HG03159 (cell line): ENCODE data around the gene IGFBPL1.
A peak's percentile ranks its signal among the peaks of the same experiment; 100 is the strongest.

Source experiments
- ATAC-seq: cut with Tn5 transposase; IDR thresholded peaks from one replicate; pipeline ENCODE4 v1.9.1; 2021; ENCODE audit warnings: mild to moderate bottlenecking, moderate library complexity; ENCODE audit not compliant: unreplicated experiment

The IGFBPL1 gene

GRCh38 chr9:38423973-38424843 lies at the start of gene IGFBPL1:
TSS of gene IGFBPL1 (minus strand) at chr9:38424454. CDS start at chr9:38424424, 30 bp downstream.
- no peak for ATAC-seq

DNA sequence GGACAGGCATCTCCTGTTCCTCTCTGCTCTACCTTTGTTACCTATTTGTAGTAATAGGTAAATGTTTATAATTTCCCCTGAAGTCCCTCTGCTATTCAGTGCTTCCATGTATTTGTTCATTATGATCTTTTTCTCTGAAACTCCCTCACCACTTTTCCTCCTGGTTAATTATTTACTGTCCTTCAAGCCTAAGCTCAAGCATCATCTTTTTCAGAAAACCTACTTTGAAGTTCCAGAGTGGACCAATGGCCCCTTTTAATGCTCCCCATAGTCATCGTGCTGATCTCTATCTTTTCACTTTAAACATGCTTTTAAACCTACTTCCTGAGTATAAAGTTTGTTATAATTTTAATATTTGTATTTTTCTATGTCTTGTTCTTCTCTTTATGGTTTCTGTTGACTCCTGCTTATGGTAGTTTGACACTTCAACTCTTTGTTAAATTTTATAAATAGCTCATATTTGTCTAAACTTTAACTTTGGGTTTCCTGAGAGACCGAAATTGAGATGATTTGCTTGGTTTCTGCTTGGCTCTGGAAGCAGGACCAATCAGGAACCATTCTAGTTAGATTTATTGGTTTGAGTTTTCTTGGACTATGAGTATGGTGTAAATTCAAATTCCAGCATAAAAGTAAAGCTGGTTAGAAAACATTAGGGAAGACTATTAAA lies 48.5 kb upstream of the IGFBPL1 start:
- peak; percentile 54 for ATAC-seq

- no peak for ATAC-seq
These were observed 43.1 kb upstream of the IGFBPL1 start for GRCh38 chr9:38467404-38467803.

DNA sequence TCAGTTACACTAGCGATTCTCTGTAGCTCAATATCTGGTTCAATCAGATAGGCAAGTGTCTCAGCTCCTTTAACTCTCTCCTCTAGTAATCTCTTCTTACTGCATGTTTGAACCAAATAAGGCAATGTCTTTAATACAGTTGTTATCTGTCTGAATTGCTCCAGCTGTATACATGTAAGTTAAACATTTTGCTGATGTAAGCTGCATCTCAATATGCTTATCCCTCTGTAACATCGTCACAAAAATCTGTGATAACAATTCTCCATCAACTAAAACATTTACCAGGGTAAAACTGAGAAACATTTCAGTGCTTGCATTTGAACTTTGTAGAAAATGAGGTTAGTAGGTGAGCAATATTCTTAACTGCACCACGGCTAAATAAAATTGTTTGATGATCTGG lies 29.6 kb upstream of the IGFBPL1 start:
- no peak for ATAC-seq

DNA sequence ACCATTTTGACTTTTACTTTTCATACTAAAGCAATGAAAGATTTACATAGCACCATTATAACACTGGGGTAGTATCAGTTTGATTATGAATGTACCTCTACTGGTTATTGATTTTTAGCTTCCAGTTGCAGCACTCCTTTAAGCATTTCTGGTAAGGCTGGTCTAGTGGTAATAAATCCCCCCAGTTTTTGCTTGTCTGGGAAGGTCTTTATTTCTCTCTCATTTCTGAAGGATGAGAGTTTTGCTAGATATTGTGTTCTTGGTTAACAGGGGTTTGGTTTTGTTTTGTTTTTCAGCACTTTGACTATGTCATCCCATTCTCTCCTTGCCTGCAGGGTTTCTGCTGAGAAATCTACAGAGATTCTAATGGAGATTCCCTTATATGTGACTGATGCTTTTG lies 26.9 kb upstream of the IGFBPL1 start:
- no peak for ATAC-seq

GRCh38 chr9:38447703-38448102 lies 23.4 kb upstream of the IGFBPL1 start:
- ATAC-seq, result no peak

DNA sequence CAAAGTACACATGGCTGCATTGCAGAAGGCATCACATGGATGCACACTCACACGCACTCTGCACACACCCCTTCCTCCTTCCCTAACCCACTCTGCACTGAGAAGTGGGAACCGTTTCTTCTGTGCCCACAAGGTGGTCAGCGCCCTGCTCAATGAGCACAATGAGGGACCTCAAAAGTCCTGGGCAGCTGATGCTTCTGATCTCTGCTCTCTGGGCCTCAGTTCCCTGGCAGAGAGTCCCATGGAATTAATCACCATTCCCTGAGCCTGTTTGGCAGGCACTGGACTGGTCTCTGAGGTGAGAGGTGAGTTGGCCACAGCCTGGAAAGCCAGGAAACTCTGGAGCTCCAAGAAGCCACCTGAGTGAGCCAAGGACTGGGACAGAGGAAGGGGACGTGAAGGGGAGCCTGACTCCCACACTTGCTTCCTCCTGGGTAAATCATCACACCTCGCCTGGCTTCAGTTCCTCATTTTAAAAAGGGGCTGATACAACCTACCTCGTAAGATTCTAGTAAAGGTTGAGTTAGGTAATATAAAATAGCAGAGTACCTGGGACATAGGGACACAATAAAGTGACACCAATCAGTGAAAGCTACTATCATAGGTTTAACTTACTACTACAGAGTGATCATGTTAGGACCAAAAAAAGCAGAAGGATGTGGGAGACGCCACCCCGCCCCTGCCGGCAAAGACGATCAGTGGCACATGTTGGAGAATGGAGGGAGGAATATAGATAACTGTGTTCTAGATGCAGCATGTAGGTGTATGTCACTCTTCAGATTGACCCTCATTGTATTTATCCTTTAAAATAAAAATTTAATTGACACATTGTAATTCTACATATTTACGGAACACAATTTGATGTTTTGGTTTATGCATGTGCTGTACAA lies 21.1 kb upstream of the IGFBPL1 start:
- peak; percentile 94 for ATAC-seq

DNA sequence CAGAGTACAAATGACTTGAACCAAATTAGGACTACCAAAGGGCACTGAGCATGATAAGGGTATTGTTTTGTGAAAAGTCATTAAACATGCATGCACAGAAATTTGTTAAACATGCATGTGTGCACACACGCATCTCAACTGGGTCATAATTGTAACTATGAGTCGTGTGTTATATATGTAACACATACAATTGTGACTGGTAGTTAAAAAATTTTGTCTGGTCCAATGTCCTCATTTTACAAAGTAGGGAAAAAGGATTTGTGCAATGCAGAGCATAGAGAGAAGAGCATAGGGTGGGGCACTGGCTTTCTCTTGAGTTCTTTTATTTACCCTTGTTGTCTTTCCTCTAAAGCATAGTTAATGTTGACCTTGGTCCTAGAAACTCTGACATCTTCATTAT lies 19.3 kb upstream of the IGFBPL1 start:
- no peak for ATAC-seq

DNA sequence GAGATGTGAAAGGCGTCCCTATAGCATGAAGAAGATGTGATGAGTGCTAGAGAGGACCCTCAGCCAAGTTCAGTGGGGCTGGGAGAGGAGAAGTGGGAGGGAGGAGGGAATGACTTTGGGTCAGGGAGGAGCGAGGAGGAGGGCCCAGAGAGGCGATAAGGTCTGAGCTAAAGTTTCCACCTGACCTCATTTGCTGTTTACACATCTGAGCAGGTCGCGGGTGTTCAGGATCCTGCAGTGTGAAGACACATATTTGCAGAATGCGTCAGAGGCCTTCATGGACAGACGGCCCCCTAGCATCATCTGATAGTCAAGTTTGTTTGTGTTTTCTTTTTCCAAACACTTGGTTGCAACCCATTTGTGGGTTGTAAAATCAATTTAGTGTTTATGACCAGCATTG lies 18.9 kb upstream of the IGFBPL1 start:
- no peak for ATAC-seq

GRCh38 chr9:38442473-38443096 lies 18.3 kb upstream of the IGFBPL1 start:
- no peak for ATAC-seq

GRCh38 chr9:38441347-38442085 lies 17.3 kb upstream of the IGFBPL1 start:
- ATAC-seq, result no peak

- no peak for ATAC-seq
These were observed 16.3 kb upstream of the IGFBPL1 start for GRCh38 chr9:38440516-38440915.

DNA sequence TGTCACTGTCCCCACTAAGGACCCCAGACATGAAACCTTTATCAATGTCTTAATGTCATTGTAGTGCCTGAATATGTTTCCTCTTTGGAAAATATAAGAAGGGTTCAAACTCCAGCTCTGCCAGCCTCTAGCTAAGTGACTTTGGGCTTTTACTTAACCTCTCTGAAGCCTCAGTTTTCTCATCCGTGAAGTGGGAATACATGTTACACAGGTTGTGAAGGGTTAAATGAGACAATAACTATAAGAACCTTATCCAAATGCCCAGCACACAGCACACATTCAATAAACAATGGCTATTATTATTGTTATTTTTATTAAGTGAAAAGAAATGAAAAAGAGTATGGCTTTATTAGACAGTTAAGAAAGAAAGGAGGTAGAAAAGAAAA lies 15.7 kb upstream of the IGFBPL1 start:
- ATAC-seq, result no peak

DNA sequence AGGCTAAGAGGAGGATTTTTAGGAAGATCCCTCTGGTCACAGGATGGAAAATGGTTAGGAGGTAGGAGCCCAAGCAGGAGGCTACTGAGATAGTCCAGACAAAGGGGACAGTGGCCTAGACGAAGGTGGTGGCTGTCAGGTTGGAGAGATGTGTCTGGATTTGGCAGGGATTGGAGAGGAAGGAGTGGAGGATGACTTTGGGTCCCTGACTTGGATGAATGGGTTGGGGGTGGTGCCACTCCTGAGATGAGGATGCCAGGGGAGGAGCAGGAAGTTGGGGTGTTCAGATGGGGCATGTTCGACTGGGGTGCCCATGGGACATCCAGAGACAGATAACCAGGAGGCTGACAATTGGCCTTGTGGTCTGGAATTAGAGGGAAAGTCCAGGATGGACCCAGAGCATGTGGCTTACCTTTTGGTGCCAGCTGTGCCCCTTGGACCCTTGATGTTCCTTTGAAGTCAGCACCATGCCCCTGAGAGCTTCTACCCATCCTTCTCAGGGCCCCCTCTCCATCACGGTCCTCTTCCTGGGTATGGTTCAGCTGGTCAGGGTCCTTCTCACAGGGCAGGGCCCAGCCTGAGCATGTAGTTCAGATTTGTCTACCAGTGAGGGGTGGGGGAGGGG lies 15.1 kb upstream of the IGFBPL1 start:
- ATAC-seq, result no peak

- no peak for ATAC-seq
These were observed 13.1 kb upstream of the IGFBPL1 start for GRCh38 chr9:38437193-38437823.

DNA sequence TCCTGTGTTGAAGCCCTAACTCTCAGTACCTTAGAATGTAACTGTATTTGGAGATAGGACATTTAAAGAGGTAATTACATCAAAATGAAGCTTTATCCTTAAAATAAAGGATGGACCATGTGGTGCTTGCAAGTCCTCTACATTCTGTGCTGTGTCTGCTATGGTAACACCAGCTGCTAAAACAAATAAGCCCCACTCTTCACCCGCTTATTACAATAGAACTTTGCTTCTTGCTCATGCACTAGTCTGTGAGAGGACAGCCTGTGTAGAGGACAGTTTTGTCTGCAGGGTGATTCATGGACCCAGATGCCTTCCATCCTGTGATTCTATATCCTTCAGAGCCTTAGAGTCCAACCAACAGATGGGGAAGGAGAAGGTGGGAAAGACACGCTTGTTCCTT lies 12.5 kb upstream of the IGFBPL1 start:
- no peak for ATAC-seq

GRCh38 chr9:38435521-38435920 lies 11.3 kb upstream of the IGFBPL1 start:
- ATAC-seq, result no peak

- ATAC-seq, result no peak
These were observed 10.6 kb upstream of the IGFBPL1 start for GRCh38 chr9:38434853-38435252.

DNA sequence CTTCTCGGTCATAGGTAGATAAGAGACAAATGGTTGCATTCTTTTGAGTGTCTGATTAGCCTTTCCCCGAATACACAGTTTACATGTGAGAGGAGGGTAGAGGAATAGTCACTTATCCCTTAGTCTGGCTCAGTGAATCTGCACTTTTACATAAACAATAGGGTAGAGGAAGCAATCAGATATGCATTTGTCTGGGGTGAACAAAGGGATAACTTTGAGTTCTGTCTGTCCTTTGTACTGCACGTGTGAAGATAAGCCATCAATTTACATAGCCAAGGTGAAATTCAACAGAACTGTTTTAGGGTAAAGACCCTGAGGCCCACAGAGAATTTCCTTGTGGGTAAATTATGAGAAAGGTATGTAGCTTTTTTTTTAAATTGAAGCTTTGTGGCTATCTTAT lies 10.1 kb upstream of the IGFBPL1 start:
- no peak for ATAC-seq
